GM18858 (cell line): Measurements from ENCODE around the gene TMEM45A.
"Not testable (repeated sequence)": the region's sequence is repeated elsewhere in the genome, so short reads cannot be mapped to it uniquely, and the experiment has no call there.

Experiments
- ATAC-seq: cut with Tn5 transposase; IDR thresholded peaks from one replicate; pipeline ENCODE4 v1.9.1; 2021; ENCODE audit not compliant: unreplicated experiment

The TMEM45A gene

GRCh38 chr3:100482176-100482575, 10.2 kb upstream of the TMEM45A start:
- ATAC-seq, result no peak

- ATAC-seq, result no peak
Measured at GRCh38 chr3:100483529-100483928, 8.9 kb upstream of the TMEM45A start.

- ATAC-seq, result no peak
Measured at GRCh38 chr3:100486808-100487207, 5.6 kb upstream of the TMEM45A start.

GRCh38 chr3:100489118-100489517, 3.3 kb upstream of the TMEM45A start:
- no peak for ATAC-seq

GRCh38 chr3:100496711-100497261, 4.4 kb downstream of the TMEM45A start:
- peak; percentile 41 for ATAC-seq

- no peak for ATAC-seq
Measured at GRCh38 chr3:100499651-100500050, 7.2 kb downstream of the TMEM45A start.

GRCh38 chr3:100500320-100500880, 8.0 kb downstream of the TMEM45A start:
- no peak for ATAC-seq

- ATAC-seq, result peak; percentile 52
Measured at GRCh38 chr3:100503448-100503847, 11.0 kb downstream of the TMEM45A start.

GRCh38 chr3:100506355-100506754, 13.9 kb downstream of the TMEM45A start:
- ATAC-seq, result no peak

- not testable (repeated sequence) for ATAC-seq
Measured at GRCh38 chr3:100509818-100510217, 17.4 kb downstream of the TMEM45A start.

GRCh38 chr3:100516232-100516631, 23.8 kb downstream of the TMEM45A start:
- no peak for ATAC-seq

GRCh38 chr3:100516838-100517237, 24.4 kb downstream of the TMEM45A start:
- no peak for ATAC-seq

GRCh38 chr3:100517276-100517675, 24.9 kb downstream of the TMEM45A start:
- no peak for ATAC-seq

- no peak for ATAC-seq
Measured at GRCh38 chr3:100518244-100518643, 25.8 kb downstream of the TMEM45A start.

GRCh38 chr3:100518983-100519382, 26.6 kb downstream of the TMEM45A start:
- no peak for ATAC-seq

GRCh38 chr3:100521439-100521845, 29.0 kb downstream of the TMEM45A start:
- peak; percentile 49 for ATAC-seq

GRCh38 chr3:100522125-100522524, 29.7 kb downstream of the TMEM45A start:
- ATAC-seq, result no peak

GRCh38 chr3:100523050-100523760, 30.8 kb downstream of the TMEM45A start:
- no peak for ATAC-seq

GRCh38 chr3:100525753-100526612, 33.6 kb downstream of the TMEM45A start:
- ATAC-seq, result no peak

GRCh38 chr3:100526613-100527346, 34.4 kb downstream of the TMEM45A start:
- no peak for ATAC-seq

GRCh38 chr3:100527347-100527735, 34.9 kb downstream of the TMEM45A start:
- no peak for ATAC-seq
